Heart left ventricle (tissue), 16 donors: ENCODE data around the gene AJM1. TPM values are rescaled to one million over a fixed set of nuclear protein-coding genes. Genes with fewer than 3 reads are reported as not detected.

Experiments used
- ATAC-seq, 4 donors: fragments of 200-7000 bp; cut with Tn5 transposase; one replicate each; pipeline ENCODE4 v1.9.1; 2020 to 2022; ENCODE audit warnings: moderate library complexity in 4 of 4, mild to moderate bottlenecking in 3 of 4, moderate number of reproducible peaks in 1 of 4
- DNase-seq, 5 donors: peaks; one replicate each; pipeline ENCODE4 v3.0.0-alpha.2; 2020
- H3K27ac ChIP-seq, 12 donors: fragments of 200-600 bp; sonication (generic) in 4 of 12; one replicate each; pipeline versions ENCODE4 v1.5.0 to v1.8.0; 2016 to 2022; ENCODE audit warnings: mild to moderate bottlenecking in 2 of 12
- H3K27me3 ChIP-seq, 9 donors: fragments of 200-600 bp; sonication (generic) in 2 of 9; one replicate each; pipeline versions ENCODE4 v1.5.1 to v1.8.0; 2016 to 2022; ENCODE audit warnings: mild to moderate bottlenecking in 3 of 9
- H3K36me3 ChIP-seq, 9 donors: fragments of 200-600 bp; sonication (generic) in 2 of 9; one replicate each; pipeline versions ENCODE4 v1.5.0 to v1.8.0; 2018 to 2022; ENCODE audit warnings: mild to moderate bottlenecking in 2 of 9
- H3K4me1 ChIP-seq, 12 donors: fragments of 200-600 bp; sonication (generic) in 4 of 12; one replicate each; pipeline versions ENCODE4 v1.5.0 to v1.8.0; 2016 to 2022; ENCODE audit warnings: mild to moderate bottlenecking in 3 of 12
- H3K4me3 ChIP-seq, 12 donors: fragments of 200-600 bp; sonication (generic) in 4 of 12; one replicate each; pipeline versions ENCODE4 v1.5.0 to v1.8.0; 2017 to 2022; ENCODE audit warnings: mild to moderate bottlenecking in 9 of 12, moderate library complexity in 4 of 12
- H3K9me3 ChIP-seq, 12 donors: fragments of 200-600 bp; sonication (generic) in 4 of 12; one replicate each; pipeline versions ENCODE4 v1.5.0 to v1.8.0; 2016 to 2022; ENCODE audit warnings: mild to moderate bottlenecking in 1 of 12
- CTCF ChIP-seq, 12 donors: fragments of 200-600 bp; sonication (generic) in 4 of 12; IDR thresholded peaks; one replicate each; pipeline versions ENCODE4 v1.5.0 to v1.8.0; 2018 to 2022; ENCODE audit warnings: antibody characterized with exemption in 12 of 12, mild to moderate bottlenecking in 5 of 12
- POLR2A ChIP-seq, 2 donors: fragments of 450-650 bp; IDR thresholded peaks; one replicate each; pipeline ENCODE4 v1.6.1; 2017; ENCODE audit warnings: antibody characterized with exemption in 2 of 2, mild to moderate bottlenecking in 2 of 2, moderate library complexity in 2 of 2
- WGBS, 4 donors: extraction: QIAGEN DNeasy Blood & Tissue Kit in 2 of 4; methylation state at CpG; one replicate each; pipeline versions ENCODE4 v1.1.5 to v1.1.7; 2013 to 2018; 5-methylcytosine and 5-hydroxymethylcytosine counted together
- intact Hi-C, 10 donors: fragments of 100-400 bp; cut with DNase I; formaldehyde crosslinking; loops; one replicate each; pipeline versions ENCODE4 v1.11.1 to v1.14.2; 2022
- polyA plus RNA-seq, 2 donors: library from polyadenylated mRNA; stranded (reverse); fragments of 200-250 nt; gene quantifications; one replicate each; pipeline ENCODE4 v1.2.3, GENCODE V29; 2013
- total RNA-seq, 9 donors: library from RNA; depleted of rRNA in 2 of 9; stranded (reverse); fragments of >200 nt in 2 of 9; fragmentation: NEBNext Ultra II Directional in 3 of 9; extraction: Animal tissue kit (Norgen Biotek cat#: 25700) in 3 of 9; gene quantifications; one replicate each; pipeline versions ENCODE4 v1.1.0 to v1.2.4, GENCODE V29; 2016 to 2023
- donor health status: ischemic (EF 13 %, LVEDD 7.1; RV severe dilation, severe dysfunction).
- donor health status: healthy with polysubstance abuse.
- donor health status: DM: no; HTN: yes; CAD: no.
- donor health status: DM: no; HTN: no; CAD: no.
- donor health status: ischemic (EF 25% LVEDD 6.9; RV normal size, moderate dysfunction).
- donor health status: ischemic (EF 25% LVEDD 5.7; RV mildly dilated, moderate dysfunction).
- donor health status: healthy.
- donor health status: DM: yes; HTN: yes; CAD: no.
- donor health status: ischemic (EF 35%, LVEDD 5.7; RV mildly dilated, moderate dysfunction).
- donor health status: nonischemic (EF 11% LVEDD 7.7; RV severe dilation, severe dysfunction).
- donor health status: DM: yes; HTN: yes; CAD: no.
- donor health status: PGD.
- donor health status: ischemic (EF 29% LVEDD 5.4; RV normal size, mild dysfunction).
- donor health status: nonischemic (EF 23%, LVEDD 6.1; RV moderate dilation, normal function).

AJM1 gene
- total and polyA plus RNA-seq, 11 donors: 2.6 to 7.0 (median 5.5) TPM

DNA sequence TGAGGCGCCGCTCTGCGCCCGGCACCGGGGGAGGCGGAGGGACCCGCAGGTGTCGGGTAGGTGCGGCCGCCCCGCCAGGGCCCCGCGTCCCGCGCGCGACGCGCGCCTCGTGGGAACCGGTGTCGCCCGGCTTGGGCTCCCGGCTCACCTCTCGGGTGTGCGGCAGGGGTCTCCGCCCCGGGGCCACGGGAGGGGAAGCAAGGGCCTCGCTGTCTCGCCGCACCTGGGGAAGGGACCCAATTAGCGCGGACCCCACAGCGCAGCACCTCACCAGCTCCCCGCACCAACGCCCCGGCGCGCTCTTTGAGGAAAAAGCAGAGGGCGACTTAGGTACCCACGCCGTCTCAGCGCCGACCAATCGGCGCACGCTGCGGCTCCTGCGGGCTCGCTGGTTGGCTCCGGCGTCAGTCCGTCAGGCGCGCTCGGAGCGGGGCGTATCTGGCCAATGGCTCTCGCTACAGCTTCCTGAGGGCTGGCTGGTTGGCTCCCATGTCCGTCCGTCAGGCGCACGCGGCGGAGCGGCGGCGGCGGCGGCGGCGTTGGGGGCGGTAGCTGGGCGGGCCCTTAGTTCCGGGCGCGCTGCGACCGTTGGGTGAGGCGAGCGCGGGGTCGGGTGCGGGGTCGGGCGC, 43.8 kb downstream of the AJM1 start, which contains the start of gene TRAF2:
Gene TRAF2, plus strand, starts transcription at position 567 of the 629 bp plus-strand sequence. CDS start 12,225 bp downstream, outside the sequence.
- peak; percentile 98 to 99 (median 99) for DNase-seq
- Histone ChIP-seq H3K27ac (peak within 1 kb of the TSS in 11 of 12 donors; percentile 73 to 93 (median 87)), H3K36me3 (peaks cover 0 to 11% (median 0%) of the 10 kb centered on the region in 9 donors), H3K27me3 (no peaks in the 10 kb centered on the region), H3K9me3 (no peaks in the 10 kb centered on the region), H3K4me3 (peak within 1 kb of the TSS; percentile 73 to 93 (median 84)), H3K4me1 (peaks cover 5 to 56% (median 34%) of the 10 kb centered on the region in 12 donors)
- ATAC-seq: peak; percentile 98 to 99 (median 98)
- intact Hi-C loops: loop anchor here in 7 of 10 donors (1.0 to 10.0 kb wide), 8 partner anchors 36 to 139 kb away; partner anchors contain the start of genes PHPT1 (in 3 of the 7), ABCA2 (in 1 of the 7) and FBXW5 (in 1 of the 7)
- 0 to 1% (median 0%) methylated on average over 29 to 88 of the region's 88 CpGs for WGBS, 4 donors
- no peak for TF ChIP-seq CTCF (IDR thresholded peaks at IDR 0.05)
- TF ChIP-seq POLR2A (IDR thresholded peaks at IDR 0.05): peak in 1 of 2 donors; percentile 85

- Histone ChIP-seq H3K9me3 (no peaks in the 10 kb centered on the region), H3K27ac (peak overlapping the region in 11 of 12 donors; percentile 73 to 93 (median 87)), H3K4me3 (peak overlapping the region; percentile 73 to 93 (median 84)), H3K36me3 (peaks cover 0 to 19% (median 0%) of the 10 kb centered on the region in 9 donors), H3K27me3 (no peaks in the 10 kb centered on the region), H3K4me1 (peaks cover 5 to 48% (median 27%) of the 10 kb centered on the region in 12 donors)
- TF ChIP-seq CTCF (IDR thresholded peaks at IDR 0.05) (no peak), POLR2A (IDR thresholded peaks at IDR 0.05) (no peak)
- DNase-seq (no peak), ATAC-seq (peak in 3 of 4 donors; percentile 4 to 40 (median 13))
- intact Hi-C loops: loop anchor here in 7 of 10 donors (1.0 to 10.0 kb wide), 8 partner anchors 35 to 138 kb away; partner anchors contain the start of genes PHPT1 (in 3 of the 7), ABCA2 (in 1 of the 7) and FBXW5 (in 1 of the 7)
- WGBS, 4 donors: 1 to 3% (median 2%) methylated on average over 39 to 76 of the region's 76 CpGs
Measured at GRCh38 chr9:136886610-136887597, 44.6 kb downstream of the AJM1 start.

- TF ChIP-seq CTCF (IDR thresholded peaks at IDR 0.05) (no peak), POLR2A (IDR thresholded peaks at IDR 0.05) (no peak)
- no peak for DNase-seq
- intact Hi-C loops: loop anchor here in 5 of 10 donors (5.0 to 10.0 kb wide), 6 partner anchors 34 to 136 kb away; partner anchors contain the start of genes ABCA2 (in 1 of the 5) and FBXW5 (in 1 of the 5)
- H3K4me1 ChIP-seq: peaks cover 5 to 33% (median 17%) of the 10 kb centered on the region in 12 donors
- no peaks in the 10 kb centered on the region for H3K27me3 ChIP-seq
- no peak overlapping the region for H3K4me3 ChIP-seq
- ATAC-seq: no peak
- 77 to 86% (median 80%) methylated on average over 5 to 8 of the region's 8 CpGs for WGBS, 4 donors
- H3K9me3 ChIP-seq: no peaks in the 10 kb centered on the region
- peaks cover 0 to 29% (median 6%) of the 10 kb centered on the region in 9 donors for H3K36me3 ChIP-seq
- no peak overlapping the region for H3K27ac ChIP-seq
Measured at GRCh38 chr9:136888454-136888853, 46.2 kb downstream of the AJM1 start.
